HepG2 (cell line): ENCODE results near the gene SEMA3F. TPM values are rescaled to one million over a fixed set of nuclear protein-coding genes. Genes with fewer than 3 reads are reported as not detected.

ENCODE experiments used
- ATF4 ChIP-seq, 2 experiments: fragments of 450-650 bp in 1 of 2; sonication (generic) in 1 of 2; formaldehyde crosslinking; IDR thresholded peaks; 2 replicates each; pipeline versions ENCODE4 v1.5.0 to v1.8.0; 2020 to 2022; ENCODE audit warnings: mild to moderate bottlenecking in 1 of 2, missing genetic modification reagents in 1 of 2
- CREBL2 ChIP-seq: sonication (generic); formaldehyde crosslinking; IDR thresholded peaks from 2 replicates; pipeline ENCODE4 v1.8.1; 2023; ENCODE audit warnings: missing genetic modification reagents, mild to moderate bottlenecking, borderline replicate concordance
- EZH2 ChIP-seq: conservative IDR thresholded peaks from 2 replicates; pipeline ENCODE4 v1.6.1; 2012; ENCODE audit warnings: mild to moderate bottlenecking, low read depth, low read length, moderate library complexity
- HIVEP1 ChIP-seq: sonication (generic); formaldehyde crosslinking; IDR thresholded peaks from 2 replicates; pipeline ENCODE4 v1.4.0; 2020; ENCODE audit warnings: mild to moderate bottlenecking, missing genetic modification reagents
- KDM1A ChIP-seq: IDR thresholded peaks from 2 replicates; pipeline ENCODE4 v1.6.1; 2016; ENCODE audit warnings: missing compliant biosample characterization
- MAFG ChIP-seq: sonication (generic); formaldehyde crosslinking; IDR thresholded peaks from 2 replicates; pipeline ENCODE4 v1.5.1; 2020; ENCODE audit warnings: mild to moderate bottlenecking, missing genetic modification reagents
- MATR3 ChIP-seq: sonication (generic); formaldehyde crosslinking; IDR thresholded peaks from 2 replicates; pipeline ENCODE4 v1.4.0; 2020; ENCODE audit warnings: missing genetic modification reagents
- MBD4 ChIP-seq: IDR thresholded peaks from 2 replicates; pipeline ENCODE4 v1.6.1; 2012; ENCODE audit warnings: low read length, inconsistent platforms, borderline replicate concordance
- NCOA5 ChIP-seq: sonication (generic); formaldehyde crosslinking; IDR thresholded peaks from 2 replicates; pipeline ENCODE4 v1.4.0; 2020; ENCODE audit warnings: missing genetic modification reagents
- NFIC ChIP-seq: IDR thresholded peaks from 2 replicates; pipeline ENCODE4 v1.6.1; 2012; ENCODE audit warnings: mild to moderate bottlenecking, low read length, inconsistent platforms
- PLRG1 ChIP-seq: fragments of 450-650 bp; conservative IDR thresholded peaks from 2 replicates; pipeline ENCODE4 v1.6.1; 2016
- RORA ChIP-seq: sonication (generic); formaldehyde crosslinking; IDR thresholded peaks from 2 replicates; pipeline ENCODE4 v1.5.0; 2020; ENCODE audit warnings: mild to moderate bottlenecking, missing genetic modification reagents, moderate library complexity
- SOX5 ChIP-seq: IDR thresholded peaks from 2 replicates; pipeline ENCODE4 v1.6.1; 2016; ENCODE audit warnings: borderline replicate concordance
- TFDP1 ChIP-seq: IDR thresholded peaks from 2 replicates; pipeline ENCODE4 v1.6.1; 2016; ENCODE audit warnings: missing compliant biosample characterization, missing genetic modification reagents, borderline replicate concordance
- ZBTB37 ChIP-seq: sonication (generic); formaldehyde crosslinking; IDR thresholded peaks from 2 replicates; pipeline ENCODE4 v1.4.0; 2020; ENCODE audit warnings: mild to moderate bottlenecking, missing genetic modification reagents
- ZKSCAN1 ChIP-seq: fragments of 150-350 bp; IDR thresholded peaks from 2 replicates; pipeline ENCODE4 v1.6.1; 2014; ENCODE audit warnings: low read length
- ZNF234 ChIP-seq: sonication (generic); formaldehyde crosslinking; conservative IDR thresholded peaks from 2 replicates; pipeline ENCODE4 v1.5.1; 2020; ENCODE audit warnings: mild to moderate bottlenecking, missing genetic modification reagents
- ZNF280B ChIP-seq: sonication (generic); formaldehyde crosslinking; IDR thresholded peaks from 2 replicates; pipeline ENCODE4 v1.5.0; 2020; ENCODE audit warnings: missing genetic modification reagents, mild to moderate bottlenecking, borderline replicate concordance
- ZNF33A ChIP-seq: sonication (generic); formaldehyde crosslinking; IDR thresholded peaks from 2 replicates; pipeline ENCODE4 v1.5.1; 2020; ENCODE audit warnings: missing genetic modification reagents, mild to moderate bottlenecking, moderate library complexity, borderline replicate concordance
- ZNF383 ChIP-seq: sonication (generic); formaldehyde crosslinking; IDR thresholded peaks from 2 replicates; pipeline ENCODE4 v1.4.0; 2020; ENCODE audit warnings: missing genetic modification reagents, mild to moderate bottlenecking, borderline replicate concordance
- ZNF430 ChIP-seq: sonication (generic); formaldehyde crosslinking; IDR thresholded peaks from 2 replicates; pipeline ENCODE4 v1.9.0; 2021; ENCODE audit warnings: mild to moderate bottlenecking, missing genetic modification reagents
- ZNF44 ChIP-seq: sonication (generic); formaldehyde crosslinking; IDR thresholded peaks from 2 replicates; pipeline ENCODE4 v1.5.1; 2020; ENCODE audit warnings: mild to moderate bottlenecking, missing genetic modification reagents
- ZNF589 ChIP-seq: sonication (generic); formaldehyde crosslinking; conservative IDR thresholded peaks from 2 replicates; pipeline ENCODE4 v1.8.0; 2022; ENCODE audit warnings: mild to moderate bottlenecking, moderate library complexity, missing genetic modification reagents
- ZNF777 ChIP-seq: sonication (generic); formaldehyde crosslinking; IDR thresholded peaks from 2 replicates; pipeline ENCODE4 v1.4.0; 2020; ENCODE audit warnings: missing genetic modification reagents
- ZNF816 ChIP-seq: sonication (generic); formaldehyde crosslinking; IDR thresholded peaks from 2 replicates; pipeline ENCODE4 v1.8.0; 2022; ENCODE audit warnings: missing genetic modification reagents, mild to moderate bottlenecking, borderline replicate concordance
- ZNF878 ChIP-seq: sonication (generic); formaldehyde crosslinking; IDR thresholded peaks from 2 replicates; pipeline ENCODE4 v1.8.1; 2023; ENCODE audit warnings: mild to moderate bottlenecking, missing genetic modification reagents, moderate library complexity
- polyA plus RNA-seq, 8 experiments: library from polyadenylated mRNA; depleted of rRNA in 3 of 8; stranded (reverse) in 7 of 8; unstranded in 1 of 8; fragments of >200 nt; fragmentation: Illumina TruSeq in 4 of 8; extraction: Trizol in 4 of 8; gene quantifications; 2 replicates each; pipeline versions ENCODE4 v1.2.1 to v1.2.3, GENCODE V29; 2011 to 2016; ENCODE audit warnings: low read depth in 4 of 8, missing spikeins in 1 of 8, mixed read lengths in 1 of 8; ENCODE audit not compliant: insufficient read depth in 1 of 8
- total RNA-seq, 5 experiments: library from RNA; depleted of rRNA; stranded (reverse); fragments of >200 nt; fragmentation: Illumina TruSeq; extraction: Trizol; gene quantifications; 2 replicates each; pipeline ENCODE4 v1.2.3, GENCODE V29; 2016; ENCODE audit warnings: low read depth in 1 of 5

The SEMA3F gene
- total and polyA plus RNA-seq, 2 of the 13 experiments (the other 11 are each of a cell fraction or from before 2014, with no cell fraction given), result 7.6 to 17.2 TPM

- no peak for TF ChIP-seq EZH2
- peak; percentile 48; the same call in 1 of the 2 replicates for TF ChIP-seq ZNF430 (CRISPR knock-in tag)
- no peak for TF ChIP-seq NCOA5 (CRISPR knock-in tag)
- TF ChIP-seq HIVEP1, result peak; percentile 98
- no peak; the same call in 1 of the 2 replicates for TF ChIP-seq ZNF33A (CRISPR knock-in tag)
- TF ChIP-seq NFIC, result no peak
- 0 out of 2 replicates have a peak, but pooled peaks have one; percentile 53 for TF ChIP-seq ZBTB37
- TF ChIP-seq KDM1A, result no peak
- TF ChIP-seq TFDP1 (CRISPR knock-in tag), result peak; percentile 74; the same call in 1 of the 2 replicates
- peak; percentile 97 for TF ChIP-seq ZNF589 (CRISPR knock-in tag)
- no peak for TF ChIP-seq MBD4
- TF ChIP-seq ZKSCAN1, result no peak
- TF ChIP-seq ZNF383, result peak; percentile 47; the same call in 1 of the 2 replicates
- TF ChIP-seq ZNF777 (CRISPR knock-in tag), result peak; percentile 28; the same call in 1 of the 2 replicates
- TF ChIP-seq PLRG1, result no peak
- no peak for TF ChIP-seq MATR3 (CRISPR knock-in tag)
- TF ChIP-seq MAFG (CRISPR knock-in tag), result peak; percentile 89
- TF ChIP-seq ZNF878 (CRISPR knock-in tag), result peak; percentile 80; the same call in 1 of the 2 replicates
- peak; percentile 56; the same call in 1 of the 2 replicates for TF ChIP-seq SOX5 (CRISPR knock-in tag)
- TF ChIP-seq CREBL2 (CRISPR knock-in tag), result no peak
- TF ChIP-seq ATF4 (CRISPR knock-in tag; IDR thresholded peaks at IDR 0.05), result peak in 1 of 2 experiments; percentile 89; a peak in 2 of 4 replicates
- no peak for TF ChIP-seq ZNF234 (CRISPR knock-in tag)
- no peak for TF ChIP-seq ZNF44 (CRISPR knock-in tag)
- TF ChIP-seq ZNF280B (CRISPR knock-in tag), result peak; percentile 49; the same call in 1 of the 2 replicates
- TF ChIP-seq RORA (CRISPR knock-in tag), result no peak
- TF ChIP-seq ZNF816 (CRISPR knock-in tag), result peak; percentile 97; the same call in 1 of the 2 replicates
These were observed 40.6 kb downstream of the SEMA3F start (continued) for GRCh38 chr3:50195501-50196252.
